Upper lobe of left lung (tissue), 4 donors: ENCODE data around the gene SULT1B1.

ENCODE experiments used
- POLR2A ChIP-seq, 4 donors: fragments of 450-650 bp; IDR thresholded peaks; one replicate each; pipeline ENCODE4 v1.5.1; 2016 to 2017; ENCODE audit warnings: antibody characterized with exemption in 4 of 4, mild to moderate bottlenecking in 2 of 4
- POLR2AphosphoS5 ChIP-seq, 2 donors: sonication (generic); formaldehyde crosslinking; IDR thresholded peaks; one replicate each; pipeline ENCODE4 v1.5.1; 2017; ENCODE audit warnings: antibody characterized with exemption in 2 of 2
- TF ChIP-seq, protein P1 (sequence below), 6 experiments: fragments of 450-650 bp in 4 of 6; fragments of 200-600 bp in 2 of 6; sonication (generic) in 2 of 6; IDR thresholded peaks; one replicate each; pipeline ENCODE4 v1.5.1; 2016 to 2019; ENCODE audit warnings: antibody characterized with exemption in 6 of 6

DNA sequence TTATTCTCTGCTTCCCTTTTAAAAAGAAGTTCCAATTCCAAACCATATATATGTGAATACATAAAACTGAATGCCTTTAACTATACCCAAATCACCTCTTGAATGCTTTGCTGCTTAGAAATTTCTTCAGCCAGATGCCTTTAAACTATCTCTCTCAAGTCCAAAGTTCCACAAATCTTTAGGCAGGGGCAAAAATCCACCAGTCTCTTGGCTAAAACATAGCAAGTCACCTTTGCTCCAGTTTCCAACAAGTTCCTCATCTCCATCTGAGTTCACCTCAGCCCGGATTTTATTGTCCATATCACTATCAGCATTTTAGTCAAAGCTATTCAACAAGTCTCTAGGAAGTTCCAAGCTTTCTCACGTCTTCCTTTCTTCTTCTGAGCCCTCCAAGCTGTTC, 49.8 kb downstream of the SULT1B1 start:
- TF ChIP-seq, protein P1, sequence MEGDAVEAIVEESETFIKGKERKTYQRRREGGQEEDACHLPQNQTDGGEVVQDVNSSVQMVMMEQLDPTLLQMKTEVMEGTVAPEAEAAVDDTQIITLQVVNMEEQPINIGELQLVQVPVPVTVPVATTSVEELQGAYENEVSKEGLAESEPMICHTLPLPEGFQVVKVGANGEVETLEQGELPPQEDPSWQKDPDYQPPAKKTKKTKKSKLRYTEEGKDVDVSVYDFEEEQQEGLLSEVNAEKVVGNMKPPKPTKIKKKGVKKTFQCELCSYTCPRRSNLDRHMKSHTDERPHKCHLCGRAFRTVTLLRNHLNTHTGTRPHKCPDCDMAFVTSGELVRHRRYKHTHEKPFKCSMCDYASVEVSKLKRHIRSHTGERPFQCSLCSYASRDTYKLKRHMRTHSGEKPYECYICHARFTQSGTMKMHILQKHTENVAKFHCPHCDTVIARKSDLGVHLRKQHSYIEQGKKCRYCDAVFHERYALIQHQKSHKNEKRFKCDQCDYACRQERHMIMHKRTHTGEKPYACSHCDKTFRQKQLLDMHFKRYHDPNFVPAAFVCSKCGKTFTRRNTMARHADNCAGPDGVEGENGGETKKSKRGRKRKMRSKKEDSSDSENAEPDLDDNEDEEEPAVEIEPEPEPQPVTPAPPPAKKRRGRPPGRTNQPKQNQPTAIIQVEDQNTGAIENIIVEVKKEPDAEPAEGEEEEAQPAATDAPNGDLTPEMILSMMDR (IDR thresholded peaks at IDR 0.05) = no peak
- TF ChIP-seq POLR2AphosphoS5 (IDR thresholded peaks at IDR 0.05) = no peak
- no peak for TF ChIP-seq POLR2A (IDR thresholded peaks at IDR 0.05)
